Calu3 (cell line): ENCODE measurements around the gene TOM1L2. TPM values are rescaled to one million over a fixed set of nuclear protein-coding genes. Genes with fewer than 3 reads are reported as not detected.

Experiments used
- BruUV-seq: library from RNA; stranded (reverse); fragments of 400-500 nt; replicated peaks from 2 replicates; lab custom pipeline; 2021; lab: Mats Ljungman, UMichigan
- CTCF ChIA-PET: fragments of 300-600 bp; sonication (Branson Sonifier 250); formaldehyde crosslinking; loops from one replicate; lab custom pipeline; 2022; ENCODE audit warnings: antibody characterized with exemption; lab: Charles Lee
- DNase-seq: peaks from one replicate; pipeline ENCODE4 v3.0.0; 2022
- H3K27ac Mint-ChIP-seq: one replicate; pipeline ENCODE4 v1.8.0; 2022; ENCODE audit warnings: mixed read lengths; ENCODE audit not compliant: unreplicated experiment
- H3K27me3 Mint-ChIP-seq: one replicate; pipeline ENCODE4 v1.8.0; 2022; ENCODE audit warnings: mixed read lengths; ENCODE audit not compliant: unreplicated experiment
- H3K36me3 Mint-ChIP-seq: one replicate; pipeline ENCODE4 v1.8.0; 2022; ENCODE audit warnings: mild to moderate bottlenecking, moderate library complexity, mixed read lengths; ENCODE audit not compliant: insufficient read depth, unreplicated experiment
- H3K4me1 Mint-ChIP-seq: one replicate; pipeline ENCODE4 v1.8.0; 2022; ENCODE audit warnings: mild to moderate bottlenecking, low read depth, mixed read lengths; ENCODE audit not compliant: unreplicated experiment
- H3K4me3 Mint-ChIP-seq: one replicate; pipeline ENCODE4 v1.8.0; 2022; ENCODE audit warnings: mild to moderate bottlenecking, low read depth, moderate library complexity, mixed read lengths; ENCODE audit not compliant: unreplicated experiment
- H3K9me3 Mint-ChIP-seq: one replicate; pipeline ENCODE4 v1.8.0; 2022; ENCODE audit warnings: low read depth, mixed read lengths; ENCODE audit not compliant: unreplicated experiment
- CTCF ChIP-seq: fragments of 200-600 bp; IDR thresholded peaks from one replicate; pipeline ENCODE4 v1.8.0; 2022; ENCODE audit warnings: antibody characterized with exemption; ENCODE audit not compliant: unreplicated experiment
- intact Hi-C: fragments of 100-400 bp; cut with micrococcal nuclease; formaldehyde crosslinking; loops from one replicate; pipeline ENCODE4 v1.10.0; 2022; ENCODE audit not compliant: unreplicated experiment
- total RNA-seq: library from RNA; stranded (reverse); gene quantifications from 2 replicates; pipeline ENCODE4 v1.2.3, GENCODE V29; 2022

Gene TOM1L2
- total RNA-seq, 1 experiment from 2014 or later = 20.1 TPM

- H3K27ac Mint-ChIP-seq = no peak overlapping the region
- TF ChIP-seq CTCF = no peak
- H3K4me1 Mint-ChIP-seq = peaks cover 10% of the 10 kb centered on the region
- CTCF ChIA-PET = interaction anchor here (1.0 kb wide), 1 partner anchor 10 kb away, joined by 3 read pairs; no protein-coding TSS in a partner anchor
- H3K4me3 Mint-ChIP-seq = no peak overlapping the region
- H3K9me3 Mint-ChIP-seq = no peaks in the 10 kb centered on the region
- H3K36me3 Mint-ChIP-seq = no peaks in the 10 kb centered on the region
- DNase-seq = no peak
- BruUV-seq = no TSS peak
- intact Hi-C loops = no loop called here
- H3K27me3 Mint-ChIP-seq = no peaks in the 10 kb centered on the region
These were observed 22.3 kb upstream of the TOM1L2 start for GRCh38 chr17:17994271-17995069.

DNA sequence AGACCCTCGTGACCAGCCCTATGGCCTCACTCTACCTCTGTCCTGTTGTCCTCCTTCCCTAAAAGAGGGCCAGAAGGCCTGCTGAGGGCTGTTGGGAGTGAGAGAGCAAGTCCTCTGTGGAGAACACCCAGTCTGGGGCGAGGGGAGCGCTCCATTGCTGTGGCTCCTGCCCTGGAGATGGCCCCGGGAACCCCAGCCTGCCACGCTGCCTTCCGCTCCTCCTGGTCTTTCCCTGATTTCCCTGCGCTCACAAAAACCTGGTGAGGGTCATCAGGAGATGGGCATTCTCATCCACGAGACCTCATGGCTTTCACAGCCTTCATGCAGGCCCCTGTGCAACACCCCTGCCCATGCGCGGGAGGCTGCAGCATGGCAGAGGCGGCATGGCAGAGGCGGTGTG, 21.7 kb upstream of the TOM1L2 start:
- CTCF ChIA-PET = interaction anchor here (1.0 kb wide), 1 partner anchor 9 kb away, joined by 3 read pairs; no protein-coding TSS in a partner anchor
- TF ChIP-seq CTCF = no peak
- peaks cover 10% of the 10 kb centered on the region for H3K4me1 Mint-ChIP-seq
- no peaks in the 10 kb centered on the region for H3K9me3 Mint-ChIP-seq
- H3K27me3 Mint-ChIP-seq = no peaks in the 10 kb centered on the region
- intact Hi-C loops = no loop called here
- no peak overlapping the region for H3K27ac Mint-ChIP-seq
- H3K4me3 Mint-ChIP-seq = no peak overlapping the region
- no peak for DNase-seq
- H3K36me3 Mint-ChIP-seq = peaks cover 4% of the 10 kb centered on the region
- BruUV-seq = no TSS peak

DNA sequence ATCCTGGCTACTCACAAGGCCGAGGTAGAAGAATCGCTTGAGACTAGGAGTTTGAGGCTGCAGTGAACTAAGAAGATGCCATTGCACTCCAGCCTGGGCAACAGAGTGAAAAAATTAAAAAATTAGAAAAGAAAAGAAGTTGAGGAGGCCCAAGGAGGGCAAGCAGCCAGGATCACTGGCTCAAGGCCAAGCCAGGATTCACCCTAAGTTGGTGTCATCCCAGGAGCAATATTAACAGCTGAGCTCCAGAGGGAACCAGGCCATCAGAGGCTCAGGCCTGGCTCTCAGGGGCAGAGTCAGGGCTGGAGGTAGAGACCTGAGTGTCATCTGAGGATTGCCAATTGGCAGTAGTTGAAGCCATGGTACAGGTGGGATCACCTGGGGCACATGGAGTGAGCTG, 21.2 kb upstream of the TOM1L2 start:
- H3K36me3 Mint-ChIP-seq = peaks cover 5% of the 10 kb centered on the region
- CTCF ChIA-PET = no interaction called here
- TF ChIP-seq CTCF = no peak
- no TSS peak for BruUV-seq
- no peaks in the 10 kb centered on the region for H3K27me3 Mint-ChIP-seq
- H3K9me3 Mint-ChIP-seq = no peaks in the 10 kb centered on the region
- no peak overlapping the region for H3K4me3 Mint-ChIP-seq
- no peak for DNase-seq
- intact Hi-C loops = no loop called here
- H3K27ac Mint-ChIP-seq = no peak overlapping the region
- peaks cover 10% of the 10 kb centered on the region for H3K4me1 Mint-ChIP-seq

GRCh38 chr17:17990282-17990681, 18.1 kb upstream of the TOM1L2 start:
- peaks cover 5% of the 10 kb centered on the region for H3K36me3 Mint-ChIP-seq
- CTCF ChIA-PET = no interaction called here
- peaks cover 10% of the 10 kb centered on the region for H3K4me1 Mint-ChIP-seq
- peak; percentile 14 for DNase-seq
- intact Hi-C loops = no loop called here
- TF ChIP-seq CTCF = no peak
- no peaks in the 10 kb centered on the region for H3K27me3 Mint-ChIP-seq
- no peaks in the 10 kb centered on the region for H3K9me3 Mint-ChIP-seq
- H3K4me3 Mint-ChIP-seq = no peak overlapping the region
- H3K27ac Mint-ChIP-seq = peak overlapping the region; percentile 82
- no TSS peak for BruUV-seq
